ENCODE results near the gene STK24. TPM values are rescaled to one million over a fixed set of nuclear protein-coding genes. Genes with fewer than 3 reads are reported as not detected.

Gene STK24
- total and polyA plus RNA-seq, 3 experiments from 2014 or later = 63.6 to 150 (median 149) TPM

DNA sequence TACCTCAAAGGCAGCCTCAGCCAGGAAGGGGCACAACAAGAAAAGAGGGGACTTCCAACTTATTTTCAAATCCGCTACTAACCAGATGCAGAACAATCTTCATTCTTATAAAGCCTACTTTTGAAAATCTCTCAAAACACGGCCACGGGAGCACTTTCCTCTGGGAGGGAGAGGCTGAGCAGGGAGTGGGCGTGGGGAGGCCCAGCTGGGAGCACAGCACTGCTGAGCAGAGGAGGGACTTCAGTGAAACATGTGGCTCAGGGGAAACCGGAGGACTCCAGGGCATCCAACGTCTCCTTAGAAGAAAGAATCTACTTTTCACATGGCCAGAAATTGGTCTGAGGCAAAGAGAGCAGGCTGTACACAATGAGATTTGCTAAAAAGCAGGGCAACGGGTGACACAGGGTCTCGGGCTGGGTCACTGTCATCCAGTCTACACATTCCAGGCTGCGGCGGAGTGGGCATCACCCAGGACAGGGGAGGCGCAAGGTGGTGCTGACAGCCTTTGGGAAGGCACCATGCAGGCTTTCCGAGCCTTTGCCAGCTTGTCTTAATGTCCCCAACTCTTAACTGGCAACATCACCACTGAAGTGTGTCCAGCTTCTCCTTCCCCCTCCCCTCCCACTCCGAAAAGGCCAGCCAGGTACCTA is 117.1 kb downstream of the STK24 start:
- Mint-ChIP-seq H3K9me3 (no peaks in the 10 kb centered on the region), H3K4me1 (peaks cover 0 to 11% (median 5%) of the 10 kb centered on the region in 3 donors), H3K27ac (peak overlapping the region in 5 of 8 donors; percentile 21 to 61 (median 45)), H3K4me3 (no peak overlapping the region), H3K36me3 (peaks cover 0 to 87% (median 21%) of the 10 kb centered on the region in 3 donors), H3K27me3 (peaks cover 0 to 1% of the 10 kb centered on the region in 2 donors)
- Histone ChIP-seq H3K4me1 (ENCODE audit: insufficient read depth, low read length) (no peaks in the 10 kb centered on the region), H3K9me3 (ENCODE audit: low read length) (no peaks in the 10 kb centered on the region), H3K27ac (ENCODE audit: low read depth, low read length) (no peak overlapping the region), H3K36me3 (ENCODE audit: insufficient read depth, low read length) (peaks cover 57% of the 10 kb centered on the region), H3K27me3 (ENCODE audit: insufficient read depth, low read length, poor library complexity, severe bottlenecking) (no peaks in the 10 kb centered on the region), H3K4me3 (ENCODE audit: low read length) (no peak overlapping the region)
- ChIA-PET CTCF (interaction anchor here (1.3 to 2.5 kb wide), 2 partner anchors 16 to 194 kb away, joined by 4 to 5 read pairs; no protein-coding TSS in a partner anchor), POLR2A (no interaction called here)
- no peak for DNase-seq

DNA sequence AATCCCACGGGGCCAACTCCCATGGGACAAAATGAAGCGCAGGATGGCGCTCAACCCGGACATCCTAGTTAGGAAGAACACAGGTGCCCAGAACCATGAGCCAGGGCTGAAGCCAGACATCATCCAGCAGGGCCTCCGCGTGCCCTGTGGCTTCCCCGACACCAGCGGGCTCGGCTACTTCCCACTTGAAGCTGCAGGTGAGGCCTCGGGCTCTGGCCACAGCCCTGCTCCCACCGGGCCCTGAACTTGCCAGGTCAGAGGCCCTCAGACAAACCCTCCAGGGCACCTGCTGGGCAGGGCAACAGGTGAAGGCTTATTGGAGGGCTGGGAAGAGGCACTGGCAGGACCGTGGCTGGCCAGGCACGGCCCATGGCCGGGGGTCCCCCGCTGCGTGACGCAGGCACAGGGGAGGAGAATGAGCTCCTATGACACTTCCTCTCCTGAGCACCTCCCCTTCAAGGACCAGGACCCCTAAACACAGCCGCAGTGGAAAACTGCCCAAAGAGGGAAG is 117.7 kb downstream of the STK24 start:
- Mint-ChIP-seq H3K9me3 (no peaks in the 10 kb centered on the region), H3K36me3 (peaks cover 0 to 91% (median 24%) of the 10 kb centered on the region in 3 donors), H3K27ac (peak overlapping the region in 4 of 8 donors; percentile 27 to 47 (median 37)), H3K4me1 (peaks cover 0 to 11% (median 5%) of the 10 kb centered on the region in 3 donors), H3K4me3 (no peak overlapping the region), H3K27me3 (peaks cover 0 to 1% of the 10 kb centered on the region in 2 donors)
- Histone ChIP-seq H3K27me3 (ENCODE audit: insufficient read depth, low read length, poor library complexity, severe bottlenecking) (no peaks in the 10 kb centered on the region), H3K4me3 (ENCODE audit: low read length) (no peak overlapping the region), H3K9me3 (ENCODE audit: low read length) (no peaks in the 10 kb centered on the region), H3K36me3 (ENCODE audit: insufficient read depth, low read length) (peaks cover 57% of the 10 kb centered on the region), H3K4me1 (ENCODE audit: insufficient read depth, low read length) (no peaks in the 10 kb centered on the region), H3K27ac (ENCODE audit: low read depth, low read length) (no peak overlapping the region)
- POLR2A ChIA-PET = no interaction called here
- DNase-seq = no peak
- CTCF ChIA-PET = interaction anchor here (1.3 to 2.5 kb wide), 2 partner anchors 17 to 194 kb away, joined by 4 to 5 read pairs; no protein-coding TSS in a partner anchor

DNA sequence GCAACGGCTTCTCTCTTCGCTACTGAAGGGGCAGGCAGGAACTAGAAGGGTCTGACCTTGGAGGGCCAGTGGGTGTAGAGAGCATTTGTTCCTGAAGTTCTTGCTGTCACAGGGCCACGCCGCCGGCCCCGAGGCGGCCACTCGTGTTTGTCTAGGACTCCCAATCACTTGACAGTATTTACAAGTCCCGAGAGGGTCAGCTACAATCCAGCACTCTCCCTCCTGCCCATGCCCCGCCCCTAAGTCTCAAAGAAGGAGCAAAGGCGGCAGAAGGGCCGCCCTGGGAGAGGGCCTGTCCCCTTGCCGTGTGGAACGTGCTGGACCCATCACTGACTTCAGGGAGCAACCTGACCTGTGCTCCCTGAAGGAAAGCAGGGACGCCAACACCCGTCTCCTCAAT is 118.5 kb downstream of the STK24 start:
- no peaks in the 10 kb centered on the region for H3K9me3 Mint-ChIP-seq
- Histone ChIP-seq H3K4me1 (ENCODE audit: insufficient read depth, low read length) (no peaks in the 10 kb centered on the region), H3K36me3 (ENCODE audit: insufficient read depth, low read length) (peaks cover 55% of the 10 kb centered on the region), H3K27ac (ENCODE audit: low read depth, low read length) (no peak overlapping the region), H3K4me3 (ENCODE audit: low read length) (no peak overlapping the region), H3K27me3 (ENCODE audit: insufficient read depth, low read length, poor library complexity, severe bottlenecking) (no peaks in the 10 kb centered on the region), H3K9me3 (ENCODE audit: low read length) (no peaks in the 10 kb centered on the region)
- no peak for DNase-seq
- no peak overlapping the region for H3K4me3 Mint-ChIP-seq
- H3K4me1 Mint-ChIP-seq = peaks cover 0 to 9% (median 4%) of the 10 kb centered on the region in 3 donors
- H3K36me3 Mint-ChIP-seq = peaks cover 0 to 93% (median 26%) of the 10 kb centered on the region in 3 donors
- peaks cover 0 to 1% of the 10 kb centered on the region in 2 donors for H3K27me3 Mint-ChIP-seq
- POLR2A ChIA-PET = no interaction called here
- no peak overlapping the region for H3K27ac Mint-ChIP-seq
- CTCF ChIA-PET = interaction anchor here (3.5 kb wide), 1 partner anchor 13 kb away, joined by 15 read pairs; no protein-coding TSS in a partner anchor

DNA sequence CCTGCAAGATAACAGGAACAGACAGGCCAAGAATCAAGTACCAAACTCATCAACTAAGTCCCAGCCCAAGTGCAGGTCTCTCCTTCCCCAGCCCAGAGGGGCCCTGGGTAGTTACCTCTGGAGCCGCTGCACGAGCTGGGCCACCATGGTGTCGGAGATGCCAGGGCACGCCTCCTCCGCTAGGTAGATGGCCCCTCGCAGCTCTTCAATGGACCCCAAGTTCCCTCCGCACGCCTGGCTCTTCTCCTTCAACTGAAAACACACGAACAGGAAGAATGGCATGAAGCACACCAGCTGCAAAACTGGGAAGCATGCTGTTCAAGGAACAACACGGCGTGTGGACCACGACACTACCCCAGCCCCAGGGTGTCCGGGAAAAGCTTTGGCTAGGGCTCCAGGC is 119.9 kb downstream of the STK24 start:
- H3K4me3 Mint-ChIP-seq = no peak overlapping the region
- Histone ChIP-seq H3K27me3 (ENCODE audit: insufficient read depth, low read length, poor library complexity, severe bottlenecking) (no peaks in the 10 kb centered on the region), H3K4me3 (ENCODE audit: low read length) (no peak overlapping the region), H3K4me1 (ENCODE audit: insufficient read depth, low read length) (no peaks in the 10 kb centered on the region), H3K27ac (ENCODE audit: low read depth, low read length) (no peak overlapping the region), H3K9me3 (ENCODE audit: low read length) (no peaks in the 10 kb centered on the region), H3K36me3 (ENCODE audit: insufficient read depth, low read length) (peaks cover 50% of the 10 kb centered on the region)
- CTCF ChIA-PET = interaction anchor here (0.9 to 3.5 kb wide), 3 partner anchors 9 to 196 kb away, joined by 3 to 15 read pairs (median 5); no protein-coding TSS in a partner anchor
- peaks cover 0 to 1% of the 10 kb centered on the region in 2 donors for H3K27me3 Mint-ChIP-seq
- H3K27ac Mint-ChIP-seq = peak overlapping the region in 3 of 8 donors; percentile 10 to 29 (median 19)
- H3K9me3 Mint-ChIP-seq = no peaks in the 10 kb centered on the region
- DNase-seq = no peak
- peaks cover 0 to 5% (median 4%) of the 10 kb centered on the region in 3 donors for H3K4me1 Mint-ChIP-seq
- peaks cover 0 to 93% (median 29%) of the 10 kb centered on the region in 3 donors for H3K36me3 Mint-ChIP-seq
- POLR2A ChIA-PET = interaction anchor here (1.1 kb wide), 1 partner anchor 10 kb away, joined by 3 read pairs; no protein-coding TSS in a partner anchor

DNA sequence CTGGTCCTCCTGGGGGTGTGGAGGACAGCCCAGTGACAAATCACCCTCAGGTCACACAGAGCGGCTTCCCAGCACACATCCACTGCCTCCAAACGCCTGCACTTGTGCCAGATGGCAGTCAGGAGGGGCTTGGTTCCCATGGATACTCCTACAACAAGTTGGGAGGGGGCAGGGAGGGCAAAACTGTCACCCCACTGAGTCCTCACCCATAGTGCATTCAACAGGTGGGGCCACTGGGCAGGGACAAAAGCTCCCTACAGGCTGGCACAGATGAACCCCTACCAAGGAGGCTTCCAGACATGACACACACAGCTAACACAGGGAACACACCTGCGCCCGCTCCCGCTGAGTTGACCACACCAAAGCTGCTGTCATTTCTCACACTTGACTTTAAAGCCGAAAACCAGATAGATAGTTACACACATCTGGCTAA is 120.5 kb downstream of the STK24 start:
- POLR2A ChIA-PET = interaction anchor here (1.1 kb wide), 1 partner anchor 11 kb away, joined by 3 read pairs; no protein-coding TSS in a partner anchor
- Histone ChIP-seq H3K36me3 (ENCODE audit: insufficient read depth, low read length) (peaks cover 48% of the 10 kb centered on the region), H3K27ac (ENCODE audit: low read depth, low read length) (no peak overlapping the region), H3K9me3 (ENCODE audit: low read length) (no peaks in the 10 kb centered on the region), H3K27me3 (ENCODE audit: insufficient read depth, low read length, poor library complexity, severe bottlenecking) (no peaks in the 10 kb centered on the region), H3K4me3 (ENCODE audit: low read length) (no peak overlapping the region), H3K4me1 (ENCODE audit: insufficient read depth, low read length) (no peaks in the 10 kb centered on the region)
- CTCF ChIA-PET = interaction anchor here (1.6 to 3.5 kb wide), 2 partner anchors 11 to 197 kb away, joined by 5 to 15 read pairs; no protein-coding TSS in a partner anchor
- peaks cover 5 to 12% (median 8%) of the 10 kb centered on the region in 3 donors for H3K4me1 Mint-ChIP-seq
- peak overlapping the region in 2 of 8 donors; percentile 19 to 68 for H3K27ac Mint-ChIP-seq
- H3K9me3 Mint-ChIP-seq = no peaks in the 10 kb centered on the region
- H3K4me3 Mint-ChIP-seq = no peak overlapping the region
- peaks cover 0 to 1% of the 10 kb centered on the region in 2 donors for H3K27me3 Mint-ChIP-seq
- H3K36me3 Mint-ChIP-seq = peaks cover 0 to 95% (median 31%) of the 10 kb centered on the region in 3 donors
- DNase-seq = no peak

DNA sequence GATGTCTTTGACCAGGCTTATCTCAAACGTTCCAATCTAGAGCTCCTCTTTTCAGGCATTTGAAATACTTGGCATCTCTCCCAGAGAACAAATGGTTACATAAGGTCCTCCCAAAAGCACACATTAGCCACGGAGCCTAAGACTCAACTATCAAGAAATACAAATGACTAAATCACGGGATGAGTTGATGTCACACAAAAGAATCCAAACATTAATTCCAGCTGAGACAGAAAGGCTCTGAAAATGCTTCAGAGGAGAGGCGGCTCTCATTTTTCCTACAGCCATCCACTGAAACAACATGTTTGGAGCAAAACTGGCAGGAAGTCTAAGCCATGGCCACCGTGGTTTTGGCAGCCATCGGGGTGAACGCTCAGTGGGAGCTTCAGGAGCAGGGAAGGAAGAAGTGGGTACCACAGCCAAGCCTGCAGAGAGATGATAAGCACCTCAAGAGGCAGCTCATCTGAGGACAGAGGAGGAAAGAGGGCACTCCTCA is 122.5 kb downstream of the STK24 start:
- ChIA-PET CTCF (interaction anchor here (0.7 to 1.2 kb wide), 4 partner anchors 9 to 199 kb away, joined by 3 to 6 read pairs (median 4); no protein-coding TSS in a partner anchor), POLR2A (no interaction called here)
- Histone ChIP-seq H3K4me3 (ENCODE audit: low read length) (no peak overlapping the region), H3K27ac (ENCODE audit: low read depth, low read length) (no peak overlapping the region), H3K9me3 (ENCODE audit: low read length) (no peaks in the 10 kb centered on the region), H3K27me3 (ENCODE audit: insufficient read depth, low read length, poor library complexity, severe bottlenecking) (no peaks in the 10 kb centered on the region), H3K36me3 (ENCODE audit: insufficient read depth, low read length) (peaks cover 43% of the 10 kb centered on the region), H3K4me1 (ENCODE audit: insufficient read depth, low read length) (no peaks in the 10 kb centered on the region)
- H3K4me3 Mint-ChIP-seq = no peak overlapping the region
- no peaks in the 10 kb centered on the region for H3K9me3 Mint-ChIP-seq
- DNase-seq = no peak
- peaks cover 0 to 90% (median 27%) of the 10 kb centered on the region in 3 donors for H3K36me3 Mint-ChIP-seq
- H3K27me3 Mint-ChIP-seq = peaks cover 0 to 1% of the 10 kb centered on the region in 2 donors
- H3K4me1 Mint-ChIP-seq = peaks cover 15 to 20% (median 18%) of the 10 kb centered on the region in 3 donors
- H3K27ac Mint-ChIP-seq = peak overlapping the region in 5 of 8 donors; percentile 18 to 62 (median 52)

DNA sequence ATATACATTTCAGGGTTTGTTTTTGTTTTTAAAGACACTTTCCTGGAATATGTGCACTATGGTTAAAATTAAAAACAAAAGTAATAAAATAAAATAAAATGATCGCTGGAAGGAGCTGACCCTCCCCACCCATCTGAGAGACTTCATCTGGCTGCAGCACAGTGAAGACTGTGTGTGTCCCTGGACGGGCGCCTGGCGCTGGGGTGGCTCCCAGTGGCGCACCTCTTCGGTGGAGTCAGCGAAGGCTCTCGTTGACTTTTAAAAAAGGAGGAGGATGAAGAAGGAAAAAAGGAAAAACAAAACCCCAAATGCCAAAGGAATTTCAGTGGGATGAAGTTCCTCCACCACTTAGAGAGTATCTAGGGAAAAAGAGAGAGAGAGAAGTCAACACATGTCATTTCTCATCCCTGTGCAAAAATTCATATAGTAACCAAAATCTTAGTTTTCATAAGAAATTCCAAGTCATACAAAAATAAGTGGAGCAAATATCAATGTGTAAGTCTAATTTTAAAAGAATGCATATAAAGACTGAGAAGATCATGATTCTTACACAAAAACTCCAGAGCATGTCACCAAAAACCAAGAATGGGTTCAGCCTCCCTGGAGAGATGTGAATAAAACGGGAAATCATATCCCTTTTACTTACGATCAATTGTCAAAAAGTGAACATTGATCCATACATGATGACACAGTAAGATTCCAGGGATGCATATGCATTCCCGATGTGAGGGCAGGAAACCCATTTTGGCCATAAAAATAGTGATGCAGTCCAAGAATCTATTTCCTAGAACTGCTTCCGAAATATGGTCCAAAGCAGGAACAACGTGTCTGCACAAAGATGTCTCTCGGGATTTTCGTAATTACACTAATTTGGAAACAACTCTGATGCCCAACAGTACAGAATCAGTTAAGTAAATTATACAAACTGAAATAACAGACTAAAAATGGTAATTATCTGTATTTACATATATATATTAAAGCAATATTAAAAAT is 123.8 kb downstream of the STK24 start:
- CTCF ChIA-PET = interaction anchor here (4.0 kb wide), 1 partner anchor 199 kb away, joined by 24 read pairs; no protein-coding TSS in a partner anchor
- POLR2A ChIA-PET = no interaction called here
- peaks cover 36% of the 10 kb centered on the region for H3K36me3 ChIP-seq (ENCODE audit: insufficient read depth, low read length)
- Mint-ChIP-seq H3K27ac (peak overlapping the region in 2 of 8 donors; percentile 17 to 94), H3K27me3 (peaks cover 0 to 1% of the 10 kb centered on the region in 2 donors), H3K4me3 (no peak overlapping the region), H3K36me3 (peaks cover 0 to 90% (median 23%) of the 10 kb centered on the region in 3 donors), H3K9me3 (no peaks in the 10 kb centered on the region), H3K4me1 (peaks cover 15 to 20% (median 18%) of the 10 kb centered on the region in 3 donors)
- H3K27me3 ChIP-seq (ENCODE audit: insufficient read depth, low read length, poor library complexity, severe bottlenecking) = no peaks in the 10 kb centered on the region
- H3K4me3 ChIP-seq (ENCODE audit: low read length) = no peak overlapping the region
- no peak overlapping the region for H3K27ac ChIP-seq (ENCODE audit: low read depth, low read length)
- no peak for DNase-seq
- H3K9me3 ChIP-seq (ENCODE audit: low read length) = no peaks in the 10 kb centered on the region
- no peaks in the 10 kb centered on the region for H3K4me1 ChIP-seq (ENCODE audit: insufficient read depth, low read length)

Measured in CD8-positive, alpha-beta memory T cell (primary cell).